Measurements from ENCODE around the gene MCF2L2. TPM values are rescaled to one million over a fixed set of nuclear protein-coding genes. Genes with fewer than 3 reads are reported as not detected.

MCF2L2 gene
- total RNA-seq, 1 experiment from 2014 or later = 3.4 TPM

- no peak for TF ChIP-seq CTCF (IDR thresholded peaks at IDR 0.05; ENCODE audit: unreplicated experiment)
- Mint-ChIP-seq H3K4me3 (ENCODE audit: unreplicated experiment) (no peak overlapping the region), H3K27me3 (ENCODE audit: insufficient read depth, unreplicated experiment) (no peaks in the 10 kb centered on the region), H3K9me3 (ENCODE audit: unreplicated experiment) (no peaks in the 10 kb centered on the region), H3K4me1 (ENCODE audit: insufficient read depth, unreplicated experiment) (peaks cover 61% of the 10 kb centered on the region), H3K36me3 (ENCODE audit: insufficient read depth, unreplicated experiment) (peaks cover 11% of the 10 kb centered on the region), H3K27ac (ENCODE audit: low read depth, unreplicated experiment) (peak overlapping the region; percentile 75)
- intact Hi-C loops (cut with micrococcal nuclease) = loop anchor here (10.0 kb wide), 1 partner anchor 66 kb away; no protein-coding TSS in a partner anchor
- ChIA-PET CTCF (interaction anchor here (0.6 to 1.7 kb wide), 4 partner anchors 74 to 858 kb away, joined by 3 to 10 read pairs (median 4); no protein-coding TSS in a partner anchor), POLR2A (interaction anchor here (1.3 to 10.9 kb wide), 5 partner anchors 14 to 113 kb away, joined by 3 to 219 read pairs (median 43); no protein-coding TSS in a partner anchor)
- no TSS peak for BruUV-seq (replicated peaks)
- no peak for DNase-seq (ENCODE audit: unreplicated experiment)
Observed at GRCh38 chr3:183259087-183259486, 169.3 kb downstream of the MCF2L2 start.

- H3K4me1 Mint-ChIP-seq (ENCODE audit: insufficient read depth, unreplicated experiment) = peaks cover 55% of the 10 kb centered on the region
- intact Hi-C loops (cut with micrococcal nuclease) = loop anchor here (1.0 to 10.0 kb wide), 4 partner anchors 11 to 116 kb away; no protein-coding TSS in a partner anchor
- H3K4me3 Mint-ChIP-seq (ENCODE audit: unreplicated experiment) = peak overlapping the region; percentile 93
- DNase-seq (ENCODE audit: unreplicated experiment) = peak; percentile 65
- H3K9me3 Mint-ChIP-seq (ENCODE audit: unreplicated experiment) = no peaks in the 10 kb centered on the region
- BruUV-seq (replicated peaks) = TSS peak; percentile 34
- peak overlapping the region; percentile 90 for H3K27ac Mint-ChIP-seq (ENCODE audit: low read depth, unreplicated experiment)
- no peaks in the 10 kb centered on the region for H3K27me3 Mint-ChIP-seq (ENCODE audit: insufficient read depth, unreplicated experiment)
- no peak for TF ChIP-seq CTCF (IDR thresholded peaks at IDR 0.05; ENCODE audit: unreplicated experiment)
- POLR2A ChIA-PET = interaction anchor here (0.7 to 10.9 kb wide), 13 partner anchors 11 to 132 kb away, joined by 3 to 219 read pairs (median 7); no protein-coding TSS in a partner anchor
- CTCF ChIA-PET = interaction anchor here (0.6 to 5.2 kb wide), 7 partner anchors 14 to 127 kb away, joined by 3 to 19 read pairs (median 4); no protein-coding TSS in a partner anchor
- peaks cover 11% of the 10 kb centered on the region for H3K36me3 Mint-ChIP-seq (ENCODE audit: insufficient read depth, unreplicated experiment)
Observed at GRCh38 chr3:183255348-183255730, 173.1 kb downstream of the MCF2L2 start.

- TF ChIP-seq CTCF (IDR thresholded peaks at IDR 0.05; ENCODE audit: unreplicated experiment) = no peak
- Mint-ChIP-seq H3K36me3 (ENCODE audit: insufficient read depth, unreplicated experiment) (peaks cover 11% of the 10 kb centered on the region), H3K9me3 (ENCODE audit: unreplicated experiment) (no peaks in the 10 kb centered on the region), H3K4me1 (ENCODE audit: insufficient read depth, unreplicated experiment) (peaks cover 48% of the 10 kb centered on the region), H3K27me3 (ENCODE audit: insufficient read depth, unreplicated experiment) (no peaks in the 10 kb centered on the region), H3K4me3 (ENCODE audit: unreplicated experiment) (peak overlapping the region; percentile 93), H3K27ac (ENCODE audit: low read depth, unreplicated experiment) (peak overlapping the region; percentile 90)
- ChIA-PET POLR2A (interaction anchor here (0.7 to 10.9 kb wide), 17 partner anchors 11 to 131 kb away, joined by 3 to 219 read pairs (median 13); no protein-coding TSS in a partner anchor), CTCF (interaction anchor here (1.1 to 5.2 kb wide), 5 partner anchors 15 to 127 kb away, joined by 3 to 36 read pairs (median 9); no protein-coding TSS in a partner anchor)
- TSS peak; percentile 74 for BruUV-seq (replicated peaks)
- intact Hi-C loops (cut with micrococcal nuclease) = loop anchor here (1.0 to 10.0 kb wide), 4 partner anchors 12 to 117 kb away; no protein-coding TSS in a partner anchor
- peak; percentile 51 for DNase-seq (ENCODE audit: unreplicated experiment)
Observed at GRCh38 chr3:183254487-183255347, 173.7 kb downstream of the MCF2L2 start.
